ENCODE results near the gene WDR27.

Gene WDR27

GRCh38 chr6:169558774-169559441 lies 142.9 kb downstream of the WDR27 start:
- DNase-seq, result no peak

DNA sequence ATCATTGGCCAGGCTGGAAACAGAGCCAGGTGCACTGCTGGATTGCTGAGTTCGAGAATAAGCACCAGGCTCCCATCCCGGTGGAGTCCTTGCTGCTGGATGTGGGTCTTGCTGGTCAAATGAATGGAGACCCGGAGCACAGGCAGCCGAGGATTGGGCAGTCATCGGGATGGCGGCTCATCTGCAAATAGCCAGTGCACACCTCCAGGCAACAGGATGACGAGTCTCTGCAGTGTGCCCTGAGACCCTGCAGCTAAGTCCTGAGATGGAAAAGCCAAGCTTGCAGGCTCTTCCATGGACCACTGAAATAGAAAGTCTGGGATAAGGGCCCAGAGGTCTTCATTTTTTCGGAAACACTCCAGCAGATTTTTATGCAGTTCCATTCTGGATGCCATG lies 143.5 kb downstream of the WDR27 start:
- no peak for DNase-seq

- no peak for DNase-seq
These were observed 143.9 kb downstream of the WDR27 start for GRCh38 chr6:169557887-169558286.

GRCh38 chr6:169556758-169557548 lies 144.9 kb downstream of the WDR27 start:
- no peak for DNase-seq

DNA sequence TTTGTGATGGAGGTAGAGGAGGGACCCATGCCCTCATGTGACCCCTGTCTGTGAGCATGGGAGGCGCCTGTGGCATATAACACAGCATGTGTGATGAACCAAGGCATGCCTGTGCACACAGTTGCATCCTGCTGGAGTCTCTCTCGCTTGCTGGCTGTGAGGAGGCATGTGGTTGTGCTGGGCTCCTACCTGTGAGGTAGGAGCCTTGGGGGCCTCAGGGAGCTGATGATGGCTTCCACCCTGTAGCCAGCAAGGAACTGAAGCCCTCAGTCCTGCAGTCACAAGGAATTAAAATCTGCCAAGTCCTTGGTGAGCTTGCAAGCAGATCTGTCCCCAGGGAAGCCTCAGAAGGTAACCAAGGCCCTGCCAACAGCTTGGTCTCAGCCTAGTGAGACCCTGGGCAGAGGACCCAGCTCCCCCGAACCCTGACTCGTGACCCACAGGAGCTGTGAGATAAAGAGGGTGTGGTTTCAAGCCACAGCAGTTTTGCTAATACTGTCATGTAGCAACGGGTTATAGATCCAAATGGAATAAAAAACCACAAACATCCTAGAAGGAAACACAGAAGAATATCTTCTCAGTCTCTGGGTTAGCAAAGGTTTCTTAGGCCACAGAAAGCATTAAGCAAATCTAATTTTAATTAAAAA lies 145.7 kb downstream of the WDR27 start:
- no peak for DNase-seq

DNA sequence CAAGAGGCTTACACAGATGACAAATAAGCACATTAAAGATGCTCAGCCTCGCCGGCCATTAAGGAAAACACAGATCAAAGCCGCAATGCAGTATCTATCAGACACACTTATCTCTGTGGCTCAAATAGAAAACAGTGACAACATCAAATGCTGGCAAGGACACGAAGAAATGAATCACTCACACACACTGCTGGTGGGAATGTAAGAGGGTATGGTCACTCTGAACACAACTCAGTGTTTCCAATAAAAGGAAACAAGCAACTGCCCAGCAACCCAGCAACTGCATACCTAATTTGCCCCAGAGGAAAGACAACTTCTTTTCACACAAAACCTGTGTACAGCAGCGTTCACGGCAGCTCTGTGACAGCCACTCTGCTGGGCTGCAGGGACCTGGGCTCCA lies 155.8 kb downstream of the WDR27 start:
- DNase-seq, result no peak

GRCh38 chr6:169543704-169544103 lies 158.1 kb downstream of the WDR27 start:
- DNase-seq, result no peak

DNA sequence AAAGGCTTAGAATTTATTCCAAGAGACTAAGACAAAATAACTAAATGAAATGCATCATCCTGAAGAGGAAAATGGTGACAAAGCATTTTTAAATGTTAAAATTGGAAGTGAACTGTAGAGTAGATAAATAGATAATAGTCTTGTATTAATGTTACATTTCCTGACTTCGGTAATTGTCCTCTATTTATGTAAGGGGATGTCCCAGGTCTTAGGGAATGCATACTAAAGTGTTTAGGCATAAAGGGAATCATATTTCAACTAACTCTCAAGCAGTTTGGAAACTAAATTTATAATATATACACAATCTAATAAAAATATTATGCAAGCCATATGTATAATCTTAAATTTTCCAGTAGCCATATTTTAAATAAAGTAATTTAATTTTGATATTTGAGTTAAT lies 159.3 kb downstream of the WDR27 start:
- DNase-seq, result no peak

- DNase-seq, result no peak
These were observed 162.5 kb downstream of the WDR27 start for GRCh38 chr6:169539176-169539897.

DNA sequence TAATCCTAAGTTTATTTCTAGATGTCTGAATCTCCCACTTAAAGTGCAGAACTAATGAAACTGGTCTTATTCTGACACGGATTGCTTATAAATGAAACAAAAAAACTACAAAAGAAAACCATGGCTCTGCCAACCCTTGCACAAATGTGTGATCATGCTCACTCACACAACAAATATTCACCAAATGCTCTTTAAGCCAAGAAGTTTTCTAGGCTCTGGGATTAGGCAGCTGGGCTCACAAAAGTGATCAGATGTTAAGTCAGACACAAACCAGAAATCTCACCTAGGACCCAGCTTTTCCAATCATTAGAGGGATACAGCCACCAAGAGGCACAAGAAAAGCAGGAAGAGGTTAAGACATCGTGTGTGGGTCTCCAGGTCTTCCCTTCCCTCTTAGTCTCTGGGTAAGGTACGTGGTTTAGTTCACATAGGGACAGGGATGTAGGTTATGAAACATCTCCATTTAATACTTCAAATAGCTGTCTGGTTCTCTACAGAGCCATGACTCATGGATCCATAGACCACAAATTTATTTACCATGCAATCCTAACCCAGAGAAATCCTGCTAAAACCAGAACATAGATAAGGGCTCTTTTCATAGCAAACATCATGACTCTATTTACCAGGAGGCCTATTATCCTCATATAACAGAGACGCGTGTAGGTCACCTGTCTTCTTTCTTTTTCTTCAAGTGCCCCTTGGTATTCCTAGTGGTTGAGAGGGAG lies 165.2 kb downstream of the WDR27 start:
- no peak for DNase-seq

- no peak for DNase-seq
These were observed 167.8 kb downstream of the WDR27 start for GRCh38 chr6:169534039-169534421.

DNA sequence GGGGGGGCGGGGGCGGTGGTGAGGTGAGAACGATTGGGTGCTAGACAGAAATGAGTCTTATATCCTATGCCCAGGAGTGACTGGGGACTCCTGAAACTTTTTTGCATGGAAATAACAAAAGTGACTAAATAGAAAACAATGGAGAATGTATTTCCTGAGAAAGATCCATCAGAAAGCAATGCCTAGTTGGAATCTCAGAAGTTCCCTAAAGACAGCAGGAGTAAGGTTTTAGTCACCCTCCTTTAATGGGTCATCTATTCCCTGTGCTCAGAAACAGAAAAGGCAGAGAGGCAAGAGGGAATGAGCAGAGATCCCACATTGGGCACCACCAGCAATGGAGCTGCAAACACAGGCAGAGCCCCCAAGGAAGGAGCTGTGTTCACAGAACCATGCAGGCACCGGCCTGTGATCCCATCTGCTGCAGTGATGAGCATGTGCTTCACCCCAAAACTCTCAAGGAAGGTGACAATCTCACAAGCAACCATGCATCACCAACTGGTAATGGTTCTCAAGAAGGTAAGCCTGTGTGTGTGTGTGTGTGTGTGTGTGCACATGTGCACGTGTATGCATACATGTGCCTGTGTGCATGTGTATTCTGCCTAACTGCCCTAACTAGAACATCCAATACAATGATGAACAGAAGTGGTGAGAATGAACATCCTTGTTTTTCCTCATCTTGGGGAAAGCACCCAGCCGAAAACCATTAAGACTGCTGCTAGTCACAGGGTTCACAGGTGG lies 168.4 kb downstream of the WDR27 start:
- DNase-seq, result no peak

DNA sequence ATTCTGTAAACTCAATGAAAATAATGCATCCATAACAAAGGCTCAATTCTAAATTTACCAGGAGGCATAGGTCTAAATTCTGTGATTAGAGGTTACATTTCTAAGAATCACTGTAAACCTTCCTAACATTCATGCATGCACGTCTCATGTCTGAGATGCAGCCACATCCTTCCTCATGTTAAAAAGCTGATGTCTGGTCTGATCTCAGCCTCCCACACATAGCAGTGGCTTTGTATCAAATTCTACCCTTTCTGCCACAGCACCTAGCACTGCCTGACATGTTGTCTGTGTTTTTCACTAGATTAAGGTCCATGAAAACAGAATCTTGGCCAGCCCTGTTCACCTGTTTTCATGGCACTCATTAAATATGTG lies 171.1 kb downstream of the WDR27 start:
- DNase-seq, result no peak

DNA sequence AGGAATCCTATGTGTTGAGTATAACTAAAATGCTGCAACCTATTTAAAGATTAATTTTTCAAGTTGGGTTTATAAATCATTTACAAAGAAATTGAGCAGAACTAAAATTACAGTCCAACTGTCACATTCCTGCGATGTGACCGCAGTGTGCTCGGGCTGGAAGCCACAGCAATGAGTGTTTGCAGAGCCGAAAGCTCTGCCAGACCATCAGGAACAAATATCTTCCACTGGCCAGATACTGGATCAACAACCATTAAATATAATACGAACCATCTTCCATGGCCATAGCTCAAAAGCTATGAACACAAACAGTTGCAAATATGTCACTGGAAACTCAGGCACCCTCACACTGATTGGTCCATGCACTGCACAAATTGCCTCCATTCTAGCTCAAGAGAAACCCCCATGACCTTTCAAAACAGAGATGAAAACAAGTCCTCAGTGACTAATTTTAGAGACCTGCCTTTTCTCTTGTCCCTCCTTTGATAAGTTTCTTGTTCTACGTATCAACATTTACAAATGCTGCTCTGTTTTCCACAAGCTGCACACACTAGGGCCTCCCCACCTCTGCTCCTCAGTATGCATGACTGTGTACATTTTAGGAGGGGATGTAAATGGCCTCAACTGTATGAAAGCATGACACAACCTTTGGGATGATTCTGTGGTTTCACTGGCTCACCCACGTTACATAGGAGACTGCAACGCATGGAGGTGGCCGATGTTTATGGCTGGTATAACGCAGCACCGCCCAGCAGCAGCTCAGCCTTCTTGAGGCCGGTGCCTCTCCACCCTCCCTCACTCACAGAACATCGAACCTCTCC lies 171.7 kb downstream of the WDR27 start:
- DNase-seq, result peak; percentile 56

DNA sequence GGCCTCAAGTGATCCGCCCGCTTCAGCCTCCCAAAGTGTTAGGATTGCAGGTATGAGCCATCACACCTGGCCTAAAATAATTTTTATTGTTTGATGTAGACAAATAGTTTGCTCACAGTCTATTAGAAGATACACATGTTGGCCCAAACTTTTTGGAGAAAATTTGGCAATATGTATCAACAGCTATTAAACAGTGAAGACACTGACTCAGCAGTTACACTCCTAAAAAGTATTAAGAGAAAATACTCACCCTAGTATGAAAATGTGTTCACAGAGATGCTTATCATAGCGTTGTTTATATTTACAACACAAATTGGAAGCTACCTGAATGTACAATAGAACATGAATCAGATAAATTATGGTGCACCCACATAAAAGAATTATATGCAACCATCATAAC lies 173.1 kb downstream of the WDR27 start:
- DNase-seq, result no peak

- DNase-seq, result no peak
These were observed 174.5 kb downstream of the WDR27 start for GRCh38 chr6:169527306-169527705.

DNA sequence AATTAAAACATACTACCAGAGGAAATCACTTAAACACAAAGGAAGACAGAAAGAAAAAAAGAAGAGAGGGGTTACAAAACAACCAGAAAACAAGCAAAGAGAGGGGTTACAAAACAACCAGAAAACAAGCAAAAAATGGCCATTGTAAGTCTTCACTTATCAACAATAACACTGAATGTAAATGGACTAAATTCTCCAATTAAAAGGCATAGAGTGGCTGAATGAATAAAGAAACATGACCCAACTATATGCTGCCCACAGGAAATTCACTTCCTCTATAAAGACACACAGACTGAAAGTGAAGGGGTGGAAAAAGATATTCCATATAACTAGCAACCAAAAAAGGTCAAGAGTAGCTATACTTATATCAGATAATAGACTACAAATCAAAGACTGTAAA lies 180.0 kb downstream of the WDR27 start:
- no peak for DNase-seq

- DNase-seq, result no peak
These were observed 181.7 kb downstream of the WDR27 start for GRCh38 chr6:169520104-169520503.

- no peak for DNase-seq
These were observed 183.4 kb downstream of the WDR27 start for GRCh38 chr6:169518451-169518850.

- no peak for DNase-seq
These were observed 188.2 kb downstream of the WDR27 start for GRCh38 chr6:169513478-169514193.

All from right forelimb (tissue), 1 donor.